Tibial nerve (tissue), 3 donors: ENCODE measurements around the gene ISG15.

Source experiments
- CTCF ChIP-seq, 5 experiments: fragments of 200-600 bp in 3 of 5; fragments of 450-650 bp in 2 of 5; sonication (generic) in 3 of 5; IDR thresholded peaks; one replicate each; pipeline ENCODE4 v1.5.1; 2016 to 2019; ENCODE audit warnings: antibody characterized with exemption in 5 of 5, mild to moderate bottlenecking in 3 of 5, moderate library complexity in 2 of 5
- POLR2A ChIP-seq, 2 donors: fragments of 450-650 bp; IDR thresholded peaks; one replicate each; pipeline ENCODE4 v1.6.1; 2017; ENCODE audit warnings: antibody characterized with exemption in 2 of 2, mild to moderate bottlenecking in 2 of 2, moderate library complexity in 2 of 2

DNA sequence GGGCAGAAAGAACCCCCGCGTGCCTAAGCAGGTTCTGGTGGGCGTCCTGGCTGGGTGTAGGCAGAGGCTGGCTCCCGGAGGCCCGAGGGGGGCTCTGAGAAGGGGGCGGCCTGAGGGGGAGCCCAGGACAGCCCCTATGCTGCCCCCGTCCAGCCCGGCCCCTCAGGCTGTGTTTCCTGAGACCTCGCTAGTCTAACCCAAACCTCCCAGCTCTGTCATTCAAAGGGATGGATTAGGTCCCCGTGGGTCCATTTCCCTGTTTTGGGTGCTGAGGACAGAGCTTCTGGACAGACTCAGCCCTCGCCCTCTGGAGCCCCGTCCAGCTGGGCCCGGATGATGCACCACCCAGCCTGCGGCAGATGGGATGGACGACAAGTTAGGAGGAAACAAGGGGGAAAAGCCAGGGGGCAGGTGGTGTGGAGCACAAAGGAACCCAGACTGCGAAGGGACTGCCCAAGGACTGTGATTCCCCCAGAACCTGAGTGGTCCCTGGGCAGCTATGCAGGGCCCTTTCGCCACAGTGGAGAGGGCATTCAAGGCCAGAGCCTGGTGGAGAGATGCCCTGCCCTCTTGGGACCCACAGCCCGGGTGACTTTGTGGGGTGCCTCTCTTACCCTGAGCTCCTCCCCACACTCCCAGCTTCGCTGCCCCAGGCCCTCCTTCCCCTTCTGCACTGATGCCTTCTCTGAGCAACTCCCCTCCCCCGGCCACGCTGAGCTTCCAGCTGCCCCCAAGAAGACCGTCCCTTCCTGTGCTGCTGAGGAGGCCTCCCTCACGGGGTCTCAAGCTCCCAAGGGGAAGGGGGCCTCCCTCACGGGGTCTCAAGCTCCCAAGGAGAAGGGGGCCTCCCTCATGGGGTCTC, 16.2 kb upstream of the ISG15 start:
- TF ChIP-seq POLR2A (IDR thresholded peaks at IDR 0.05), result no peak
- no peak for TF ChIP-seq CTCF (IDR thresholded peaks at IDR 0.05)
